Suprapubic skin (tissue), 3 donors: Measurements from ENCODE around the gene TFAP2A.

Experiments used
- POLR2AphosphoS5 ChIP-seq, 3 donors: sonication (generic); formaldehyde crosslinking; IDR thresholded peaks; one replicate each; pipeline ENCODE4 v1.6.1; 2017; ENCODE audit warnings: antibody characterized with exemption in 3 of 3
- TF ChIP-seq, protein P1 (sequence below), 2 donors: fragments of 200-600 bp in 1 of 2; fragments of 450-650 bp in 1 of 2; sonication (generic) in 1 of 2; IDR thresholded peaks; one replicate each; pipeline ENCODE4 v1.5.1; 2016 to 2019; ENCODE audit warnings: antibody characterized with exemption in 2 of 2, mild to moderate bottlenecking in 1 of 2, moderate library complexity in 1 of 2

GRCh38 chr6:10433322-10433721 is 18.4 kb upstream of the TFAP2A start:
- TF ChIP-seq, protein P1, sequence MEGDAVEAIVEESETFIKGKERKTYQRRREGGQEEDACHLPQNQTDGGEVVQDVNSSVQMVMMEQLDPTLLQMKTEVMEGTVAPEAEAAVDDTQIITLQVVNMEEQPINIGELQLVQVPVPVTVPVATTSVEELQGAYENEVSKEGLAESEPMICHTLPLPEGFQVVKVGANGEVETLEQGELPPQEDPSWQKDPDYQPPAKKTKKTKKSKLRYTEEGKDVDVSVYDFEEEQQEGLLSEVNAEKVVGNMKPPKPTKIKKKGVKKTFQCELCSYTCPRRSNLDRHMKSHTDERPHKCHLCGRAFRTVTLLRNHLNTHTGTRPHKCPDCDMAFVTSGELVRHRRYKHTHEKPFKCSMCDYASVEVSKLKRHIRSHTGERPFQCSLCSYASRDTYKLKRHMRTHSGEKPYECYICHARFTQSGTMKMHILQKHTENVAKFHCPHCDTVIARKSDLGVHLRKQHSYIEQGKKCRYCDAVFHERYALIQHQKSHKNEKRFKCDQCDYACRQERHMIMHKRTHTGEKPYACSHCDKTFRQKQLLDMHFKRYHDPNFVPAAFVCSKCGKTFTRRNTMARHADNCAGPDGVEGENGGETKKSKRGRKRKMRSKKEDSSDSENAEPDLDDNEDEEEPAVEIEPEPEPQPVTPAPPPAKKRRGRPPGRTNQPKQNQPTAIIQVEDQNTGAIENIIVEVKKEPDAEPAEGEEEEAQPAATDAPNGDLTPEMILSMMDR (IDR thresholded peaks at IDR 0.05) = no peak
- TF ChIP-seq POLR2AphosphoS5 (IDR thresholded peaks at IDR 0.05) = no peak
